WTC11 (cell line): ENCODE results near the gene HES1.

Experiments
- CREB1 ChIP-seq: sonication (generic); formaldehyde crosslinking; IDR thresholded peaks from 2 replicates; pipeline ENCODE4 v1.8.0; 2023; ENCODE audit warnings: mild to moderate bottlenecking, missing genetic modification reagents
- CTCF ChIP-seq: fragments of 200-600 bp; IDR thresholded peaks from 2 replicates; pipeline ENCODE4 v1.8.0; 2022; ENCODE audit warnings: antibody characterized with exemption
- E2F1 ChIP-seq: sonication (generic); formaldehyde crosslinking; IDR thresholded peaks from 2 replicates; pipeline ENCODE4 v1.8.0; 2022; ENCODE audit warnings: mild to moderate bottlenecking, missing genetic modification reagents
- ELF4 ChIP-seq: sonication (generic); formaldehyde crosslinking; IDR thresholded peaks from 2 replicates; pipeline ENCODE4 v1.8.1; 2022; ENCODE audit warnings: low read depth, mild to moderate bottlenecking, moderate library complexity, missing genetic modification reagents
- ESRRA ChIP-seq: sonication (generic); formaldehyde crosslinking; IDR thresholded peaks from 2 replicates; pipeline ENCODE4 v1.8.1; 2022; ENCODE audit warnings: mild to moderate bottlenecking, missing genetic modification reagents, borderline replicate concordance
- FOXJ3 ChIP-seq: sonication (generic); formaldehyde crosslinking; IDR thresholded peaks from 2 replicates; pipeline ENCODE4 v1.9.0; 2021; ENCODE audit warnings: missing genetic modification reagents, mild to moderate bottlenecking, borderline replicate concordance
- ZNF396 ChIP-seq: fragments of 250-450 bp; sonication (Bioruptor Pico); IDR thresholded peaks from 2 replicates; pipeline ENCODE4 v1.8.0; 2021; ENCODE audit warnings: mild to moderate bottlenecking, moderate library complexity, borderline replicate concordance

GRCh38 chr3:194166682-194167479 is 30.9 kb downstream of the HES1 start:
- no peak for TF ChIP-seq CTCF
- TF ChIP-seq ESRRA (CRISPR knock-in tag) = no peak
- TF ChIP-seq FOXJ3 = no peak
- no peak for TF ChIP-seq ELF4
- no peak for TF ChIP-seq CREB1 (CRISPR knock-in tag)
- no peak for TF ChIP-seq ZNF396 (CRISPR knock-in tag)
- no peak for TF ChIP-seq E2F1 (CRISPR knock-in tag)
